ENCODE measurements around the gene GDI1.
"Not testable (repeated sequence)": the region's sequence is repeated elsewhere in the genome, so short reads cannot be mapped to it uniquely, and the experiment has no call there.

The GDI1 gene

GRCh38 chrX:154436983-154437752 is at the start of gene GDI1:
Gene GDI1, plus strand, starts transcription at chrX:154437154. Its CDS starts 101 bp downstream, at chrX:154437255.
- DNase-seq = no peak

- not testable (repeated sequence) for DNase-seq
These were observed 48.9 kb upstream of the GDI1 start for GRCh38 chrX:154388094-154388493.

GRCh38 chrX:154388649-154389048 is 48.3 kb upstream of the GDI1 start:
- DNase-seq = not testable (repeated sequence)

GRCh38 chrX:154389812-154390747 is 46.9 kb upstream of the GDI1 start:
- not testable (repeated sequence) for DNase-seq

- not testable (repeated sequence) for DNase-seq
These were observed 40.6 kb upstream of the GDI1 start for GRCh38 chrX:154396363-154396762.

GRCh38 chrX:154396973-154397887 is 39.7 kb upstream of the GDI1 start:
- DNase-seq = no peak

- peak; percentile 86 for DNase-seq
These were observed 38.9 kb upstream of the GDI1 start, which contains the start of gene RPL10 for GRCh38 chrX:154397888-154398667. Gene RPL10, plus strand, starts transcription at chrX:154398377. Its CDS starts 143 bp downstream, at chrX:154398520.

- no peak for DNase-seq
These were observed 38.1 kb upstream of the GDI1 start for GRCh38 chrX:154398668-154399526.

GRCh38 chrX:154399527-154400368 is 37.2 kb upstream of the GDI1 start:
- DNase-seq = no peak

GRCh38 chrX:154400369-154400817 is 36.6 kb upstream of the GDI1 start:
- not testable (repeated sequence) for DNase-seq

- DNase-seq = no peak
These were observed 35.7 kb upstream of the GDI1 start for GRCh38 chrX:154401045-154401799.

GRCh38 chrX:154401918-154402621 is 34.9 kb upstream of the GDI1 start:
- DNase-seq = no peak

- DNase-seq = no peak
These were observed 34.3 kb upstream of the GDI1 start for GRCh38 chrX:154402622-154403127.

GRCh38 chrX:154403192-154403591 is 33.8 kb upstream of the GDI1 start:
- DNase-seq = no peak

- no peak for DNase-seq
These were observed 33.1 kb upstream of the GDI1 start for GRCh38 chrX:154403858-154404257.

GRCh38 chrX:154404625-154405192 is 32.2 kb upstream of the GDI1 start:
- DNase-seq = no peak

GRCh38 chrX:154408659-154409221 is 28.2 kb upstream of the GDI1 start:
- no peak for DNase-seq
